H1 (cell line): ENCODE data around the gene TCF7L2. TPM values are rescaled to one million over a fixed set of nuclear protein-coding genes. Genes with fewer than 3 reads are reported as not detected.
A peak's percentile ranks its signal among the peaks of the same experiment; 100 is the strongest.

Source experiments
- ASH2L ChIP-seq: fragments of 200-600, 300-600 bp; sonication (generic); IDR thresholded peaks from one replicate; pipeline ENCODE4 v1.7.1; 2017; ENCODE audit warnings: low read length
- BACH1 ChIP-seq: IDR thresholded peaks from 2 replicates; pipeline ENCODE4 v1.6.1; 2012; ENCODE audit warnings: low read length, improper control_type of control experiment
- CTBP2 ChIP-seq: IDR thresholded peaks from 2 replicates; pipeline ENCODE4 v1.7.0; 2011; ENCODE audit warnings: borderline replicate concordance, mild to moderate bottlenecking, moderate library complexity, mixed read lengths, low read length; ENCODE audit not compliant: insufficient read depth, insufficient read length
- EGR1 ChIP-seq: IDR thresholded peaks from 2 replicates; pipeline ENCODE4 v1.6.1; 2011; ENCODE audit warnings: low read depth, low read length, borderline replicate concordance
- EP300 ChIP-seq, 2 experiments: IDR thresholded peaks; 1 replicate in 1 of 2; 2 replicates in 1 of 2; pipeline ENCODE4 v1.6.1; 2011 to 2012; ENCODE audit warnings: low read depth in 2 of 2, low read length in 2 of 2, mild to moderate bottlenecking in 2 of 2, borderline replicate concordance in 1 of 2, inconsistent platforms in 1 of 2, moderate library complexity in 1 of 2
- HDAC2 ChIP-seq, 2 experiments: fragments of 300-600 bp in 1 of 2; sonication (generic) in 1 of 2; IDR thresholded peaks; 2 replicates each; pipeline ENCODE4 v1.6.1; 2011 to 2012; ENCODE audit warnings: low read depth in 2 of 2, low read length in 2 of 2, mild to moderate bottlenecking in 2 of 2, moderate library complexity in 2 of 2, borderline replicate concordance in 1 of 2, inconsistent platforms in 1 of 2
- KDM1A ChIP-seq: fragments of 200-600, 300-600 bp; sonication (generic); IDR thresholded peaks from 2 replicates; pipeline ENCODE4 v1.7.1; 2016; ENCODE audit warnings: mild to moderate bottlenecking, low read length, borderline replicate concordance
- MAX ChIP-seq: IDR thresholded peaks from 2 replicates; pipeline ENCODE4 v1.6.1; 2012; ENCODE audit warnings: inconsistent platforms
- NANOG ChIP-seq: IDR thresholded peaks from 2 replicates; pipeline ENCODE4 v1.6.1; 2011; ENCODE audit warnings: low read length, low read depth, mild to moderate bottlenecking, inconsistent platforms; ENCODE audit not compliant: insufficient read depth, poor library complexity, severe bottlenecking
- PHF8 ChIP-seq: fragments of 200-600 bp; sonication (generic); conservative IDR thresholded peaks from 2 replicates; pipeline ENCODE4 v1.7.1; 2012; ENCODE audit warnings: low read depth, mild to moderate bottlenecking, inconsistent platforms, low read length, moderate library complexity
- POLR2AphosphoS5 ChIP-seq: IDR thresholded peaks from 2 replicates; pipeline ENCODE4 v1.6.1; 2011; ENCODE audit warnings: low read depth, low read length
- RFX5 ChIP-seq: IDR thresholded peaks from 2 replicates; pipeline ENCODE4 v1.6.1; 2011; ENCODE audit warnings: low read depth, low read length, improper control_type of control experiment, borderline replicate concordance
- RXRA ChIP-seq: IDR thresholded peaks from 2 replicates; pipeline ENCODE4 v1.6.1; 2011; ENCODE audit warnings: low read depth, mild to moderate bottlenecking, low read length, moderate library complexity; ENCODE audit not compliant: insufficient read depth
- SAP30 ChIP-seq: fragments of 300-600 bp; sonication (generic); IDR thresholded peaks from 2 replicates; pipeline ENCODE4 v1.7.1; 2012; ENCODE audit warnings: low read length, moderate library complexity, mild to moderate bottlenecking, inconsistent platforms; ENCODE audit not compliant: insufficient read depth, insufficient replicate concordance
- SIN3A ChIP-seq, 2 experiments: IDR thresholded peaks in 1 of 2; conservative IDR thresholded peaks in 1 of 2; 2 replicates each; pipeline ENCODE4 v1.6.1; 2011 to 2012; ENCODE audit warnings: low read length in 2 of 2, improper control_type of control experiment in 1 of 2, low read depth in 1 of 2, mild to moderate bottlenecking in 1 of 2
- SP1 ChIP-seq: IDR thresholded peaks from 2 replicates; pipeline ENCODE4 v1.6.1; 2011; ENCODE audit warnings: low read depth, low read length
- TAF1 ChIP-seq: IDR thresholded peaks from 2 replicates; pipeline ENCODE4 v1.6.1; 2011; ENCODE audit warnings: mild to moderate bottlenecking, low read depth, low read length
- TBP ChIP-seq: IDR thresholded peaks from 2 replicates; pipeline ENCODE4 v1.6.1; 2011; ENCODE audit warnings: low read depth, low read length, improper control_type of control experiment
- TEAD4 ChIP-seq: IDR thresholded peaks from 2 replicates; pipeline ENCODE4 v1.6.1; 2012; ENCODE audit warnings: low read depth, low read length, inconsistent platforms, mixed read lengths
- YY1 ChIP-seq: IDR thresholded peaks from 2 replicates; pipeline ENCODE4 v1.6.1; 2011; ENCODE audit warnings: low read depth, mild to moderate bottlenecking, low read length
- polyA plus RNA-seq, 7 experiments: library from polyadenylated mRNA; depleted of rRNA in 3 of 7; stranded (reverse) in 5 of 7; unstranded in 2 of 7; fragments of >200 nt in 5 of 7; fragments of 200-250 nt in 2 of 7; gene quantifications; 1 replicate in 5 of 7; 2 replicates in 1 of 7; 4 replicates in 1 of 7; pipeline versions ENCODE4 v1.2.1 to v1.2.3, GENCODE V29; 2011 to 2013; ENCODE audit warnings: missing spikeins in 2 of 7, mixed read lengths in 2 of 7
- total RNA-seq: library from RNA; stranded (reverse); fragmentation: NEBNext Ultra II Directional; extraction: Animal tissue kit (Norgen Biotek cat#: 25700); gene quantifications from 2 replicates; pipeline ENCODE4 v1.2.1, GENCODE V29; 2021

The TCF7L2 gene
- total and polyA plus RNA-seq, 2 of the 8 experiments (the other 6 are each of a cell fraction or from before 2014, with no cell fraction given), result 33.9 to 67.3 TPM

DNA sequence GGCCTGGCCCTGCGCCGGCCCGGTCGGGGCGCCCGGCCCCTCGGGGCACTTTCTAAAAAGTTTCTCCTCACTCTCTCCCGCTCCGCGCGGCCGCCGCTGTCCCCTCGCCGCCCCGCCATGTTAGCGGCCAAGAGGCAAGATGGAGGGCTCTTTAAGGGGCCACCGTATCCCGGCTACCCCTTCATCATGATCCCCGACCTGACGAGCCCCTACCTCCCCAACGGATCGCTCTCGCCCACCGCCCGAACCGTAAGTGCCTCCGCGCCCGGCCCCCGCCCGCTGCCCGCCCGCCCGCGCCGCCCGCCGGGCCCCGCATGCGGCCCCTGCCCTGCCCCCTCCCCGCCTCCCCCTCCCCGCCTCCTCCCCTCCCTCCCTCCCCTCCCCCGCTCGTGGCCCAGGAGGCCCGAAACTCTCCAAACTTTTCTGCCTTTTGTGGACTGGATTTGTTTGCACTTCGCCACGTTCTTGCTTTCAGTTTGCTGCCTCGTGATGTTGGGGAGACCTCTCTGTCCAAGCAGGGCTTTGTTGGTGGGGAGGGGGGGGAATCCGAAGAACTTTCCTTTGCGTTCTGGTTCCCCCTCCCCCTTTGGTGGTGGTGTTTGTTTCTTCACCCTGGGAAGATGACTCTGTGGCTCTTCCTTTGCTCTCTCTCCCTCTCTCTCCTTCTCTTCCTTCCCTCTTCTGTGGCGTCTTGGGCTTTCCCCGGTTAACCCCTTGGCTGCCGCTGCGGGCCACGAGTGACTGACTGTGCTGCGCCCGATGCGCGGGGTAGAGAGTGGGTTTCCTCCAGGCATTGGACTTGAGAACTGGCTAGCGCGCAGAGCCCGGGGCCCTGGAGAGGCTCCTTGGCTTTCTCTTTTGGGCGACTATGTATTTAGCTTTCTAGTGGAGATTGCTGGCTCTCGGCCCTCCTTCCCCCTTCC is 1.6 kb downstream of the TCF7L2 start (continued):
- TF ChIP-seq CTBP2 (peak; percentile 79), NANOG (no peak), KDM1A (peak; percentile 58; the same call in 1 of the 2 replicates), PHF8 (peak; percentile 17), SP1 (peak; percentile 64), EP300 (IDR thresholded peaks at IDR 0.05; ENCODE audit: borderline replicate concordance in 1 of 2, low read depth in 2 of 2, low read length in 2 of 2) (0 out of 3 replicates have a peak, but pooled peaks of 1 of the 2 experiments have one; percentile 75), BACH1 (0 out of 2 replicates have a peak, but pooled peaks have one; percentile 33), SIN3A (conservative IDR thresholded peaks at IDR 0.05 in 1 of 2, IDR thresholded peaks at IDR 0.05 in 1 of 2; ENCODE audit: low read depth in 1 of 2, low read length in 2 of 2) (peak; percentile 56 to 84; a peak in 2 of 4 replicates), HDAC2 (IDR thresholded peaks at IDR 0.05; ENCODE audit: borderline replicate concordance in 1 of 2, low read depth in 2 of 2, low read length in 2 of 2) (peak in 1 of 2 experiments; percentile 2; a peak in 1 of 4 replicates), TAF1 (peak; percentile 58), MAX (peak; percentile 23), POLR2AphosphoS5 (peak; percentile 16), RFX5 (no peak), EGR1 (peak; percentile 83), YY1 (peak; percentile 77; the same call in 1 of the 2 replicates), RXRA (no peak), ASH2L (peak; percentile 64), TBP (peak; percentile 52; the same call in 1 of the 2 replicates), TEAD4 (no peak), SAP30 (no peak)
